ENCODE data around the gene AGXT2.

Gene AGXT2

GRCh38 chr5:34959323-34959722 lies 88.4 kb downstream of the AGXT2 start:
- DNase-seq (ENCODE audit: low read depth), result no peak

GRCh38 chr5:34957857-34958690 lies 89.7 kb downstream of the AGXT2 start:
- DNase-seq (ENCODE audit: low read depth), result no peak

- DNase-seq (ENCODE audit: low read depth), result no peak
These were observed 90.4 kb downstream of the AGXT2 start for GRCh38 chr5:34957321-34957720.
